Smooth muscle cell of bladder (primary cell): ENCODE measurements around the gene C9orf50. TPM values are rescaled to one million over a fixed set of nuclear protein-coding genes. Genes with fewer than 3 reads are reported as not detected.

Source experiments
- total RNA-seq: library from RNA; depleted of rRNA; stranded (reverse); fragments of >200 nt; gene quantifications from 2 replicates; pipeline ENCODE4 v1.2.3, GENCODE V29; 2014

The C9orf50 gene
- 0.14 and 0.18 TPM in 2 replicates for total RNA-seq

GRCh38 chr9:129620669-129621295 is at the start of gene C9orf50:
TSS of gene C9orf50 (minus strand) at chr9:129621101. CDS start at chr9:129620574, 527 bp downstream.

GRCh38 chr9:129665389-129665775 is 44.5 kb upstream of the C9orf50 start, which contains the start of gene PRRX2:
TSS of gene PRRX2 (plus strand) at chr9:129665647. CDS start at chr9:129665868, 221 bp downstream.

GRCh38 chr9:129641750-129642585 is 21.1 kb upstream of the C9orf50 start, which contains the start of gene ASB6:
TSS of gene ASB6 (minus strand) at chr9:129642151. CDS start at chr9:129641999, 152 bp downstream.

GRCh38 chr9:129626079-129626624 is 5.3 kb upstream of the C9orf50 start, which contains the start of gene NTMT1:
TSS of gene NTMT1 (plus strand) at chr9:129626163. CDS start at chr9:129632704, 6,541 bp downstream.

Other genes starting within 250 kb of the C9orf50 start
- 34.4 and 38.6 TPM in 2 replicates for gene NTMT1, start 5.1 kb upstream of the C9orf50 start, total RNA-seq
- gene ASB6, start 21.1 kb upstream of the C9orf50 start, total RNA-seq = 10.0 and 14.8 TPM in 2 replicates
- 18.5 and 23.2 TPM in 2 replicates for gene PRRX2, start 44.5 kb upstream of the C9orf50 start, total RNA-seq
- 92.9 and 108 TPM in 2 replicates for gene PTGES, start 131.9 kb upstream of the C9orf50 start, total RNA-seq
- gene TOR1B, start 182.1 kb upstream of the C9orf50 start, total RNA-seq = 22.3 and 28.2 TPM in 2 replicates
- 22.0 and 33.2 TPM in 2 replicates for gene TOR1A, start 203.0 kb upstream of the C9orf50 start, total RNA-seq
- 38.4 and 50.9 TPM in 2 replicates for gene C9orf78, start 214.2 kb upstream of the C9orf50 start, total RNA-seq
- gene USP20, start 214.4 kb upstream of the C9orf50 start, total RNA-seq = 9.4 and 11.8 TPM in 2 replicates